T-helper 2 cell treated with Interferon-gamma antibody and Interleukin-4, amounts not matched to agents 5 μg/mL and 100 μg/mL, for 36 hours (primary cell): ENCODE data around the gene CASK.
"Not testable (repeated sequence)": the region's sequence is repeated elsewhere in the genome, so short reads cannot be mapped to it uniquely, and the experiment has no call there.

Experiments used
- DNase-seq: peaks from one replicate; pipeline ENCODE4 v3.0.0; 2021; ENCODE audit warnings: low spot score
- H3K27ac Mint-ChIP-seq: one replicate; pipeline ENCODE4 v1.8.0; 2021; ENCODE audit warnings: mild to moderate bottlenecking, mixed read lengths
- H3K27me3 Mint-ChIP-seq: one replicate; pipeline ENCODE4 v1.8.0; 2021; ENCODE audit warnings: low read depth, mixed read lengths
- H3K36me3 Mint-ChIP-seq: one replicate; pipeline ENCODE4 v1.8.0; 2021; ENCODE audit warnings: low read depth, mixed read lengths
- H3K4me1 Mint-ChIP-seq: one replicate; pipeline ENCODE4 v1.8.0; 2021; ENCODE audit warnings: low read depth, mixed read lengths
- H3K4me3 Mint-ChIP-seq: one replicate; pipeline ENCODE4 v1.8.0; 2022; ENCODE audit warnings: mild to moderate bottlenecking, moderate library complexity, mixed read lengths
- H3K9me3 Mint-ChIP-seq: one replicate; pipeline ENCODE4 v1.8.0; 2021; ENCODE audit warnings: mixed read lengths

Gene CASK

GRCh38 chrX:41723826-41724225, 199.5 kb downstream of the CASK start, which contains the start of gene GPR82:
TSS of gene GPR82 (plus strand) at chrX:41724181. CDS start at chrX:41727027, 2,846 bp downstream.
- H3K4me1 Mint-ChIP-seq = peaks cover 29% of the 10 kb centered on the region
- H3K9me3 Mint-ChIP-seq = peaks cover 11% of the 10 kb centered on the region
- no peak within 1 kb of the TSS for H3K4me3 Mint-ChIP-seq
- no peak for DNase-seq
- H3K36me3 Mint-ChIP-seq = peaks cover 22% of the 10 kb centered on the region
- H3K27me3 Mint-ChIP-seq = no peaks in the 10 kb centered on the region
- peak within 1 kb of the TSS; percentile 31 for H3K27ac Mint-ChIP-seq

DNA sequence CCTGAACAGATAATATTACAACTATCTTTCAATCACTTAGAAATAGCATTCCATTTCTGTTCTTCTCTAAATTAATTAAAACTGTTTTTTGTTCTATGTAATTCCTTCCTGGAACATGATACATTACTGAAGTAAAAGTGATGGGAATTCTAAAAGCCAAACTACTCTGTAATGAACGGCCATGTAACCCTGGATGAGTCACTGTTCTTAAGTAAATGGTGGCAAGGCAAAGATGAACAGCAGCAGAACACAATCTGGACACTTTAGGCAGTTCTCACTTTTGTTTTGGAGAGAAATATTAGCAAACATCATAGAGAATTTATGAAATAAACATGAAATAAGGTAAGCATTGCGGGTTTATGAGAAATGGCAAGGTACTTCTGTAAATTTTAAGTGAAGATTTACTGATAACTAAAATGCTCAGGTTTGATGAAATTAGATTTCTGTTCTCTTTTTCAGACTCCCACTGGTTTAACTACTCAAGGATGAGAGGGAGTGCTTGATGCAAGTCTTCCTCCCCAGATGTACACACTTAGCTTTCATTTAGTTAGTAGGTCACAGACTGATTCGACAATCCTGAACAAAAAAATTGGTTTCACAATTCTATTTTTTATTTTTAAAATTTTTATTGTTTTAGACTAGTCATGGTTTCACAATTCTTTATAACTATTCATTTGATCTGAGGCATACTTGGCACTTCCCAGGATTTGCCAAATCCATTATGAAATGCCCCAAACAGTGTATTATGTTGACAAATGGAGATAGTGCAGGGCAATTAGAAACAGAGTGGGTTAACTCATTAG, 200.3 kb downstream of the CASK start:
- Mint-ChIP-seq H3K4me3 (no peak overlapping the region), H3K36me3 (peaks cover 27% of the 10 kb centered on the region), H3K27me3 (no peaks in the 10 kb centered on the region), H3K27ac (no peak overlapping the region), H3K4me1 (peaks cover 29% of the 10 kb centered on the region), H3K9me3 (peaks cover 12% of the 10 kb centered on the region)
- DNase-seq = no peak

DNA sequence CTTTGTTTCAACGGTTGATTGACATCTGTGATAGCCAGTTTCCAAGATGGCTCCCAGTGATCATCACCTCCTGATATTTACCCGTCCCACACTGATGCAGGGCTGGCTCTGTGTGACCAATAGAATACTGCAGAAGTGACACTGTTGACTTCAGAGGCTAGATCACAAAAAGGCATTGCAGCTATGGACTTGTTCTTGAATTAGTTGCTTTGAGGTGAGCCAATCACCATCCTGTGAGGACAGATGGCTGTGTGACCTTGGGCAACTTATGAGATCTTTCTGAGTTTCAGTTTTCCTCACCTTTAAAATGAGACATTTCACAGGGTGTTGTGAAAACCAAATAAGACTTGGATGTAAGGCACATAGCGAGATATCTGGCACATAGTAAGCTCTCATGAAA, 201.1 kb downstream of the CASK start:
- H3K4me1 Mint-ChIP-seq = peaks cover 30% of the 10 kb centered on the region
- peaks cover 16% of the 10 kb centered on the region for H3K9me3 Mint-ChIP-seq
- peaks cover 28% of the 10 kb centered on the region for H3K36me3 Mint-ChIP-seq
- peak overlapping the region; percentile 44 for H3K27ac Mint-ChIP-seq
- H3K27me3 Mint-ChIP-seq = no peaks in the 10 kb centered on the region
- H3K4me3 Mint-ChIP-seq = no peak overlapping the region
- DNase-seq = no peak

DNA sequence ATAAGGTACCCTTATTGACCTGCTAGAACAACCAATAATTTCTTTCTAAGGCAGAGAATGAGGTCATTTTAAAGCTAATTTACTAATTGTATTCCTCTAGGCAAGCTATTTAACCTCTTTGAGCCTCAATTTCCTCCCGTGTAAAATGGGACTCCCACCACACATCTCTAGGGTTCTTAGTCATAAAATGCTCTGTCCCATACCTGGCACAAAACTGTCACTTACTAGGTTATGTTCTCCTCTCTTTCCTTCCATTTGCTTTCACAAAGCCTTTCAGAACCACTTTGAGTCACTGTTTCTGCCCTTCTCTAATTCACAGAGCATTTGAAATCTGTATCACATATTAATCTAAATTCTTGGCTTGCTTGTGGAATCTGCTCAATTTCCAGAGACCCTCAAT, 201.8 kb downstream of the CASK start:
- Mint-ChIP-seq H3K27ac (no peak overlapping the region), H3K4me1 (peaks cover 36% of the 10 kb centered on the region), H3K27me3 (no peaks in the 10 kb centered on the region), H3K4me3 (no peak overlapping the region), H3K36me3 (peaks cover 34% of the 10 kb centered on the region), H3K9me3 (peaks cover 22% of the 10 kb centered on the region)
- DNase-seq = no peak

GRCh38 chrX:41720125-41720779, 203.1 kb downstream of the CASK start:
- peaks cover 23% of the 10 kb centered on the region for H3K9me3 Mint-ChIP-seq
- H3K36me3 Mint-ChIP-seq = peaks cover 34% of the 10 kb centered on the region
- no peak overlapping the region for H3K27ac Mint-ChIP-seq
- H3K27me3 Mint-ChIP-seq = no peaks in the 10 kb centered on the region
- H3K4me1 Mint-ChIP-seq = peaks cover 38% of the 10 kb centered on the region
- no peak overlapping the region for H3K4me3 Mint-ChIP-seq
- DNase-seq = peak; percentile 42

- peak overlapping the region; percentile 32 for H3K4me3 Mint-ChIP-seq
- not testable (repeated sequence) for DNase-seq, H3K27me3 Mint-ChIP-seq
- H3K9me3 Mint-ChIP-seq = peaks cover 23% of the 10 kb centered on the region
- peaks cover 34% of the 10 kb centered on the region for H3K36me3 Mint-ChIP-seq
- peak overlapping the region; percentile 41 for H3K27ac Mint-ChIP-seq
- H3K4me1 Mint-ChIP-seq = peaks cover 38% of the 10 kb centered on the region
Observed at GRCh38 chrX:41719610-41720009, 203.7 kb downstream of the CASK start.

- Mint-ChIP-seq H3K9me3 (peaks cover 23% of the 10 kb centered on the region), H3K4me1 (peaks cover 35% of the 10 kb centered on the region), H3K4me3 (no peak overlapping the region), H3K27me3 (no peaks in the 10 kb centered on the region), H3K27ac (no peak overlapping the region), H3K36me3 (peaks cover 34% of the 10 kb centered on the region)
- DNase-seq = no peak
Observed at GRCh38 chrX:41718481-41719235, 204.7 kb downstream of the CASK start.

GRCh38 chrX:41716767-41717473, 206.4 kb downstream of the CASK start:
- no peaks in the 10 kb centered on the region for H3K27me3 Mint-ChIP-seq
- no peak overlapping the region for H3K4me3 Mint-ChIP-seq
- DNase-seq = no peak
- H3K36me3 Mint-ChIP-seq = peaks cover 28% of the 10 kb centered on the region
- peaks cover 23% of the 10 kb centered on the region for H3K9me3 Mint-ChIP-seq
- H3K27ac Mint-ChIP-seq = peak overlapping the region; percentile 67
- peaks cover 21% of the 10 kb centered on the region for H3K4me1 Mint-ChIP-seq

GRCh38 chrX:41716222-41716621, 207.1 kb downstream of the CASK start:
- H3K27ac Mint-ChIP-seq = no peak overlapping the region
- H3K4me1 Mint-ChIP-seq = peaks cover 16% of the 10 kb centered on the region
- peaks cover 23% of the 10 kb centered on the region for H3K9me3 Mint-ChIP-seq

GRCh38 chrX:41711021-41711667, 212.2 kb downstream of the CASK start:
- H3K4me1 Mint-ChIP-seq = peaks cover 3% of the 10 kb centered on the region
- H3K27me3 Mint-ChIP-seq = no peaks in the 10 kb centered on the region
- no peaks in the 10 kb centered on the region for H3K36me3 Mint-ChIP-seq
- H3K27ac Mint-ChIP-seq = no peak overlapping the region
- DNase-seq = no peak
- H3K4me3 Mint-ChIP-seq = no peak overlapping the region
- H3K9me3 Mint-ChIP-seq = no peaks in the 10 kb centered on the region

More at GRCh38 chrX:41716222-41716621, 207.1 kb downstream of the CASK start:
- peaks cover 25% of the 10 kb centered on the region for H3K36me3 Mint-ChIP-seq
- no peaks in the 10 kb centered on the region for H3K27me3 Mint-ChIP-seq
- no peak for DNase-seq
- no peak overlapping the region for H3K4me3 Mint-ChIP-seq

DNA sequence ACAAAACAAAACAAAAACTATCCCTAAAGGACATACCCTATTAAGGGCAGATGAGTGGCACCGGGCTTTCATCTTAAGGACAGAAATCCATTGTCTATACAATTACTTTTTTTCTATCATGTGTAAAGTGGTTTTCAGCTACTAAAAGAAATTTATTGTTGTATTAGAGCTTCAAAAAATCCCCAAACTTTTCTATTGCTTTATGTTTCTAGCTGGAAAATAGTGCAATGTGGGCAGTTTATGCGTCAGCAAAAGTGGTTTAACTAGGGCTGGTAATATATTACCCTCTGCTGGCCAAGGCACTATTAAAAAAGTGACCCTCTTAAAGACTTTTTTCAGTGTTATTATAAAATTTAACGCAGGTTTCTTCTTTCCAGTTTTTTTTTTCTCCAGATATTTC, 214.9 kb downstream of the CASK start:
- H3K4me1 Mint-ChIP-seq = peaks cover 14% of the 10 kb centered on the region
- no peak overlapping the region for H3K27ac Mint-ChIP-seq
- no peak for DNase-seq

DNA sequence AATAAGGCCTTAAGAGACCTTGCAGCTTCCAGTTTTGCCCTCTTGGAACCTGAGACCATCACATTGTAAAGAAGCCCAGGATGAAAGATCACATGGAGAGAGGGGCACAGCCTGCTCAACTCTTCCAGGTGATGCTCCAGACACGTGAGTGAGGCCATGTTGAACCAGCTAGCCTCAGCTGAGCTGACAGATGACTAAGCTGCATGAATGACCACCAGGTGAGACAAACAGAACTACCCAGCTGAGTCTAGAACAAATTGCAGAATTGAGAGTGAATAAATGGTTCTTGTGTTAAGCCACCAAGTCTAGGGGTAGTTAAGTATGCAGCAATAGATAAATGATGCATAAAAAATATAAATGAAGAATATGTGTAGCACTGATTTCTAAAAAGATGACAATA, 216.1 kb downstream of the CASK start:
- no peaks in the 10 kb centered on the region for H3K27me3 Mint-ChIP-seq
- no peak overlapping the region for H3K27ac Mint-ChIP-seq
- no peaks in the 10 kb centered on the region for H3K9me3 Mint-ChIP-seq
- no peak for DNase-seq
- peaks cover 6% of the 10 kb centered on the region for H3K36me3 Mint-ChIP-seq
- H3K4me1 Mint-ChIP-seq = peaks cover 16% of the 10 kb centered on the region
- no peak overlapping the region for H3K4me3 Mint-ChIP-seq

More for the DNA sequence above, 214.9 kb downstream of the CASK start:
- Mint-ChIP-seq H3K36me3 (peaks cover 4% of the 10 kb centered on the region), H3K9me3 (no peaks in the 10 kb centered on the region), H3K27me3 (no peaks in the 10 kb centered on the region), H3K4me3 (no peak overlapping the region)
